OCI-LY7 (cell line): ENCODE results near the gene SLC2A4RG.

Experiments used
- EZH2phosphoT487 ChIP-seq: fragments of 200-600 bp; sonication (generic); IDR thresholded peaks from 2 replicates; pipeline ENCODE4 v1.6.1; 2018; ENCODE audit warnings: low read depth, borderline replicate concordance, mild to moderate bottlenecking, mixed run types, antibody characterized with exemption, low read length, moderate library complexity, mixed read lengths
- TF ChIP-seq, protein P1 (sequence below): fragments of 200-600 bp; sonication (generic); conservative IDR thresholded peaks from 2 replicates; pipeline ENCODE4 v1.5.1; 2014; ENCODE audit warnings: mild to moderate bottlenecking, antibody characterized with exemption, low read length, moderate library complexity, mixed read lengths

DNA sequence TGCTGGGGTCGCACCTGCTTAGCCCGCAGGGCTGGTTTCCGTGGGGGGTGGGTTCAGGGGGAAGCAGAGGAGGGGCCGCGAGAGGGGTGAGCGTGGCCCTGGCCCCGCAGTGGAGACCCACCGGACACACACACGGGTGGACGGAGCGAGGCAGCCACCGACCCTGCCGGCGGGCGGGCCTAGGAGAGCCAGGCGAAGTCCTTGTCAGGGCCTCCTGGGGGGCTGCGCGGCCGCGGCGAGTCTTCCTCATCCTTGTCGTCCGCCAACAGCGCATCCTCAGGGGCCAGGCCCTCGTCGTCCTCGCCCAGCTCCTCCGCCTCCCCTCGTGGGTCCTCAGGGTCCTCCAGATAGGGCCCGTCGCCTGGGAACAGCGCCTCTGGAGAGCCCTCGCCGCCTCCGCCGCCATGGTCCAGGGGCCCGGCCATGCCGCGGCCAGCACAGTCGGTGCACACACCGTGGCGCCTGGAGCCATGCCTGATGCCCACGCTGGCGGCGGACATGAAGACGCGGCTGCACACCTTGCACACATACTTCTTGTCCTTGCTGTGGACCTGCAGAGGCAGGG, 7.3 kb downstream of the SLC2A4RG start:
- TF ChIP-seq, protein P1, sequence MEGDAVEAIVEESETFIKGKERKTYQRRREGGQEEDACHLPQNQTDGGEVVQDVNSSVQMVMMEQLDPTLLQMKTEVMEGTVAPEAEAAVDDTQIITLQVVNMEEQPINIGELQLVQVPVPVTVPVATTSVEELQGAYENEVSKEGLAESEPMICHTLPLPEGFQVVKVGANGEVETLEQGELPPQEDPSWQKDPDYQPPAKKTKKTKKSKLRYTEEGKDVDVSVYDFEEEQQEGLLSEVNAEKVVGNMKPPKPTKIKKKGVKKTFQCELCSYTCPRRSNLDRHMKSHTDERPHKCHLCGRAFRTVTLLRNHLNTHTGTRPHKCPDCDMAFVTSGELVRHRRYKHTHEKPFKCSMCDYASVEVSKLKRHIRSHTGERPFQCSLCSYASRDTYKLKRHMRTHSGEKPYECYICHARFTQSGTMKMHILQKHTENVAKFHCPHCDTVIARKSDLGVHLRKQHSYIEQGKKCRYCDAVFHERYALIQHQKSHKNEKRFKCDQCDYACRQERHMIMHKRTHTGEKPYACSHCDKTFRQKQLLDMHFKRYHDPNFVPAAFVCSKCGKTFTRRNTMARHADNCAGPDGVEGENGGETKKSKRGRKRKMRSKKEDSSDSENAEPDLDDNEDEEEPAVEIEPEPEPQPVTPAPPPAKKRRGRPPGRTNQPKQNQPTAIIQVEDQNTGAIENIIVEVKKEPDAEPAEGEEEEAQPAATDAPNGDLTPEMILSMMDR, result no peak
- TF ChIP-seq EZH2phosphoT487, result no peak
